H9 (cell line): ENCODE measurements around the gene ARRDC1. TPM values are rescaled to one million over a fixed set of nuclear protein-coding genes. Genes with fewer than 3 reads are reported as not detected.

ENCODE experiments used
- DNase-seq: peaks from one replicate; pipeline ENCODE4 v3.0.0-alpha.2; 2017
- H2AFZ ChIP-seq: one replicate; pipeline ENCODE4 v1.6.1; 2013; ENCODE audit warnings: mild to moderate bottlenecking, low read length, control low read depth, moderate library complexity
- H2AK5ac ChIP-seq: 2 replicates; pipeline ENCODE4 v1.6.1; 2013; ENCODE audit warnings: low read length, control low read depth, mixed read lengths; ENCODE audit not compliant: insufficient read length
- H2BK120ac ChIP-seq: one replicate; pipeline ENCODE4 v1.6.1; 2013; ENCODE audit warnings: low read depth, mild to moderate bottlenecking, low read length, control low read depth, inconsistent platforms; ENCODE audit not compliant: poor library complexity, severe bottlenecking
- H2BK12ac ChIP-seq: 2 replicates; pipeline ENCODE4 v1.6.1; 2013; ENCODE audit warnings: low read length, control low read depth, mixed read lengths, low read depth; ENCODE audit not compliant: insufficient read length
- H2BK15ac ChIP-seq: 2 replicates; pipeline ENCODE4 v1.6.1; 2013; ENCODE audit warnings: low read depth, low read length, control low read depth
- H2BK20ac ChIP-seq: one replicate; pipeline ENCODE4 v1.6.1; 2013; ENCODE audit warnings: low read depth, mild to moderate bottlenecking, low read length, control low read depth, inconsistent platforms; ENCODE audit not compliant: poor library complexity, severe bottlenecking
- H2BK5ac ChIP-seq: 2 replicates; pipeline ENCODE4 v1.6.1; 2013; ENCODE audit warnings: low read length, control low read depth, mixed read lengths; ENCODE audit not compliant: insufficient read length
- H3K14ac ChIP-seq: 2 replicates; pipeline ENCODE4 v1.6.1; 2013; ENCODE audit warnings: low read length, control low read depth; ENCODE audit not compliant: insufficient read depth
- H3K18ac ChIP-seq: 2 replicates; pipeline ENCODE4 v1.6.1; 2013; ENCODE audit warnings: low read depth, mild to moderate bottlenecking, mixed read lengths, low read length, control low read depth; ENCODE audit not compliant: insufficient read length
- H3K23ac ChIP-seq: 2 replicates; pipeline ENCODE4 v1.6.1; 2013; ENCODE audit warnings: low read length, control low read depth, mixed read lengths, low read depth; ENCODE audit not compliant: insufficient read length
- H3K23me2 ChIP-seq: 2 replicates; pipeline ENCODE4 v1.6.1; 2013; ENCODE audit warnings: low read depth, mild to moderate bottlenecking, mixed read lengths, low read length, control low read depth; ENCODE audit not compliant: insufficient read length, poor library complexity, severe bottlenecking
- H3K27ac ChIP-seq: 2 replicates; pipeline ENCODE4 v1.5.1; 2013; ENCODE audit warnings: low read length, control low read depth, mixed read lengths, low read depth; ENCODE audit not compliant: insufficient read length
- H3K27me3 ChIP-seq: 2 replicates; pipeline ENCODE4 v1.6.1; 2013; ENCODE audit warnings: low read length, control low read depth, inconsistent platforms; ENCODE audit not compliant: insufficient read depth
- H3K4ac ChIP-seq: 2 replicates; pipeline ENCODE4 v1.6.1; 2013; ENCODE audit warnings: low read depth, mild to moderate bottlenecking, control low read depth, inconsistent platforms, low read length, moderate library complexity
- H3K4me1 ChIP-seq: 2 replicates; pipeline ENCODE4 v1.6.1; 2013; ENCODE audit warnings: low read length, control low read depth, inconsistent platforms; ENCODE audit not compliant: insufficient read depth
- H3K4me2 ChIP-seq: 2 replicates; pipeline ENCODE4 v1.6.1; 2013; ENCODE audit warnings: low read length, control low read depth, mixed read lengths; ENCODE audit not compliant: insufficient read length, insufficient read depth
- H3K56ac ChIP-seq: 2 replicates; pipeline ENCODE4 v1.6.1; 2013; ENCODE audit warnings: low read depth, mild to moderate bottlenecking, mixed read lengths, low read length, control low read depth; ENCODE audit not compliant: insufficient read length
- H3K79me1 ChIP-seq: 2 replicates; pipeline ENCODE4 v1.6.1; 2013; ENCODE audit warnings: low read depth, mild to moderate bottlenecking, moderate library complexity, low read length, control low read depth, inconsistent platforms; ENCODE audit not compliant: insufficient read depth, poor library complexity, severe bottlenecking
- H3K79me2 ChIP-seq: 2 replicates; pipeline ENCODE4 v1.6.1; 2013; ENCODE audit warnings: low read length, control low read depth, inconsistent platforms; ENCODE audit not compliant: insufficient read depth
- H3K9ac ChIP-seq: 2 replicates; pipeline ENCODE4 v1.6.1; 2013; ENCODE audit warnings: low read length, control low read depth, mixed read lengths; ENCODE audit not compliant: insufficient read length; ENCODE audit errors: extremely low read depth
- H3K9me3 ChIP-seq: one replicate; pipeline ENCODE4 v1.6.1; 2013; ENCODE audit warnings: low read depth, low read length, inconsistent platforms; ENCODE audit not compliant: control insufficient read depth
- H3T11ph ChIP-seq: one replicate; pipeline ENCODE4 v1.6.1; 2013; ENCODE audit warnings: mild to moderate bottlenecking, low read length, control low read depth, inconsistent platforms
- H4K20me1 ChIP-seq: one replicate; pipeline ENCODE4 v1.6.1; 2013; ENCODE audit not compliant: control insufficient read depth, insufficient read length, insufficient read depth
- H4K5ac ChIP-seq: 2 replicates; pipeline ENCODE4 v1.6.1; 2013; ENCODE audit warnings: low read depth, mild to moderate bottlenecking, mixed read lengths, low read length, control low read depth; ENCODE audit not compliant: insufficient read length
- H4K8ac ChIP-seq: replicated peaks from 2 replicates; pipeline ENCODE4 v1.6.1; 2013; ENCODE audit warnings: low read length, control low read depth, mixed read lengths, low read depth; ENCODE audit not compliant: insufficient read length
- H4K91ac ChIP-seq: 2 replicates; pipeline ENCODE4 v1.6.1; 2013; ENCODE audit warnings: low read depth, mild to moderate bottlenecking, moderate library complexity, mixed read lengths, low read length, control low read depth; ENCODE audit not compliant: insufficient read length
- H3K27ac Mint-ChIP-seq, 3 experiments: 2 replicates in 2 of 3; 3 replicates in 1 of 3; pipeline ENCODE4 v1.8.0; 2020 to 2021; ENCODE audit warnings: mixed read lengths in 3 of 3, mild to moderate bottlenecking in 1 of 3, moderate library complexity in 1 of 3
- H3K27me3 Mint-ChIP-seq: 2 replicates; pipeline ENCODE4 v1.8.0; 2021; ENCODE audit warnings: low read depth, mild to moderate bottlenecking, moderate library complexity, mixed read lengths
- H3K36me3 Mint-ChIP-seq, 3 experiments: 2 replicates in 2 of 3; 3 replicates in 1 of 3; pipeline ENCODE4 v1.8.0; 2020 to 2021; ENCODE audit warnings: low read depth in 3 of 3, mixed read lengths in 3 of 3; ENCODE audit not compliant: insufficient read depth in 1 of 3
- H3K4me1 Mint-ChIP-seq, 2 experiments: 2 replicates each; pipeline ENCODE4 v1.8.0; 2020; ENCODE audit warnings: mixed read lengths in 2 of 2
- H3K4me3 Mint-ChIP-seq, 2 experiments: 2 replicates in 1 of 2; 3 replicates in 1 of 2; pipeline ENCODE4 v1.8.0; 2020 to 2021; ENCODE audit warnings: mild to moderate bottlenecking in 2 of 2, mixed read lengths in 2 of 2, moderate library complexity in 1 of 2
- H3K9me3 Mint-ChIP-seq, 2 experiments: 2 replicates in 1 of 2; 3 replicates in 1 of 2; pipeline ENCODE4 v1.8.0; 2020; ENCODE audit warnings: mild to moderate bottlenecking in 2 of 2, mixed read lengths in 2 of 2, moderate library complexity in 1 of 2
- CTCF ChIP-seq: fragments of 200-600 bp; sonication (generic); conservative IDR thresholded peaks from 3 replicates; pipeline ENCODE4 v1.8.0; 2021; ENCODE audit warnings: antibody characterized with exemption, mild to moderate bottlenecking
- WGBS: extraction: QIAGEN DNeasy Blood & Tissue Kit; methylation state at CpG from one replicate; pipeline ENCODE4 v1.1.7; 2013; ENCODE audit warnings: missing lambda C conversion rate, low lambda C conversion rate, mixed read lengths; ENCODE audit not compliant: insufficient read length; ENCODE audit errors: extremely low coverage; 5-methylcytosine and 5-hydroxymethylcytosine counted together
- total RNA-seq: library from RNA; stranded (reverse); gene quantifications from 2 replicates; pipeline ENCODE4 v1.2.1, GENCODE V29; 2021

ARRDC1 gene
- total RNA-seq, 1 experiment from 2014 or later = 34.4 TPM

- no peaks in the 10 kb centered on the region for H3K79me2 ChIP-seq
- H4K91ac ChIP-seq = no peak overlapping the region
- peaks cover 0 to 4% of the 10 kb centered on the region in 2 experiments; a peak in 1 of 5 replicates for H3K9me3 Mint-ChIP-seq
- H3K56ac ChIP-seq = no peak overlapping the region
- H4K8ac ChIP-seq = no peak overlapping the region
- no peak overlapping the region for H2AFZ ChIP-seq
- H3K9me3 ChIP-seq = no peaks in the 10 kb centered on the region
- H3K27me3 ChIP-seq = no peaks in the 10 kb centered on the region
- no peaks in the 10 kb centered on the region for H3K4me1 ChIP-seq
- no peak overlapping the region for H2BK5ac ChIP-seq
- H3K4me2 ChIP-seq = no peak overlapping the region
- H3K27ac ChIP-seq = no peak overlapping the region
- 0 out of 7 replicates have a peak overlapping the region, but pooled peaks of 1 of the 3 experiments have one; percentile 68 for H3K27ac Mint-ChIP-seq
- H2BK20ac ChIP-seq = no peak overlapping the region
- peaks cover 3 to 5% of the 10 kb centered on the region in 2 experiments; a peak in 3 of 4 replicates for H3K4me1 Mint-ChIP-seq
- H3K79me1 ChIP-seq = no peaks in the 10 kb centered on the region
- no peak overlapping the region for H2BK15ac ChIP-seq
- H3K36me3 Mint-ChIP-seq = peaks cover 38 to 60% (median 57%) of the 10 kb centered on the region in 3 experiments
- no peak overlapping the region for H3K18ac ChIP-seq
- H3K27me3 Mint-ChIP-seq = no peaks in the 10 kb centered on the region
- no peak for TF ChIP-seq CTCF
- H2BK120ac ChIP-seq = no peak overlapping the region
- whole genome bisulfite sequencing = no CpG with 5 or more reads among the region's 24 CpGs
- H2AK5ac ChIP-seq = no peak overlapping the region
- peaks cover 6% of the 10 kb centered on the region for H3K23me2 ChIP-seq
- no peak overlapping the region for H3T11ph ChIP-seq
- no peaks in the 10 kb centered on the region for H4K20me1 ChIP-seq
- no peak overlapping the region for H3K4ac ChIP-seq
- H3K23ac ChIP-seq = no peak overlapping the region
- H3K14ac ChIP-seq = no peak overlapping the region
- no peak for DNase-seq
- H3K9ac ChIP-seq = no peak overlapping the region
- H3K4me3 Mint-ChIP-seq = no peak overlapping the region
- no peak overlapping the region for H4K5ac ChIP-seq
- H2BK12ac ChIP-seq = no peak overlapping the region
Measured at GRCh38 chr9:137556069-137556838, 49.2 kb upstream of the ARRDC1 start.
